GM21619 (cell line): ENCODE data around the gene ZNF513.

ENCODE experiments used
- ATAC-seq: cut with Tn5 transposase; IDR thresholded peaks from one replicate; pipeline ENCODE4 v1.9.1; 2021; ENCODE audit not compliant: unreplicated experiment

The ZNF513 gene

GRCh38 chr2:27381577-27382181, 1.1 kb upstream of the ZNF513 start:
- ATAC-seq: no peak

GRCh38 chr2:27379836-27380625, 503 bp downstream of the ZNF513 start:
- peak; percentile 40 for ATAC-seq

- no peak for ATAC-seq
These were observed 1.1 kb downstream of the ZNF513 start for GRCh38 chr2:27379383-27379835.

- no peak for ATAC-seq
These were observed 1.7 kb downstream of the ZNF513 start for GRCh38 chr2:27378809-27379290.

GRCh38 chr2:27378096-27378808, 2.3 kb downstream of the ZNF513 start:
- no peak for ATAC-seq

GRCh38 chr2:27377618-27378095, 2.9 kb downstream of the ZNF513 start:
- ATAC-seq: no peak

- ATAC-seq: no peak
These were observed 3.5 kb downstream of the ZNF513 start for GRCh38 chr2:27376866-27377617.

- no peak for ATAC-seq
These were observed 4.2 kb downstream of the ZNF513 start for GRCh38 chr2:27376151-27376865.

- ATAC-seq: no peak
These were observed 4.9 kb downstream of the ZNF513 start for GRCh38 chr2:27375513-27376099.

- ATAC-seq: no peak
These were observed 7.0 kb downstream of the ZNF513 start for GRCh38 chr2:27373567-27373966.

- no peak for ATAC-seq
These were observed 7.6 kb downstream of the ZNF513 start for GRCh38 chr2:27372937-27373336.

- peak; percentile 22 for ATAC-seq
These were observed 9.5 kb downstream of the ZNF513 start for GRCh38 chr2:27370816-27371620.

GRCh38 chr2:27370026-27370815, 10.3 kb downstream of the ZNF513 start, which contains the start of the genes EIF2B4 and SNX17:
EIF2B4 (minus strand) TSS chr2:27370338; CDS start chr2:27370314, 24 bp downstream.
SNX17 (plus strand) TSS chr2:27370616; CDS start chr2:27370744, 128 bp downstream.
- ATAC-seq: peak; percentile 86

- ATAC-seq: no peak
These were observed 11.0 kb downstream of the ZNF513 start for GRCh38 chr2:27369471-27370025.

GRCh38 chr2:27363933-27364332, 16.6 kb downstream of the ZNF513 start:
- ATAC-seq: no peak

- no peak for ATAC-seq
These were observed 17.7 kb downstream of the ZNF513 start for GRCh38 chr2:27362678-27363420.
